GM12892 (cell line): ENCODE measurements around the gene LRRC46.

Source experiments
- POLR2A ChIP-seq: IDR thresholded peaks from 2 replicates; pipeline ENCODE4 v1.6.1; 2011; ENCODE audit warnings: low read depth, low read length, control low read depth
- POLR2AphosphoS5 ChIP-seq: IDR thresholded peaks from 2 replicates; pipeline ENCODE4 v1.6.1; 2011; ENCODE audit warnings: low read depth, low read length, control low read depth
- TAF1 ChIP-seq: IDR thresholded peaks from 2 replicates; pipeline ENCODE4 v1.6.1; 2011; ENCODE audit warnings: low read depth, mild to moderate bottlenecking, control low read depth, low read length, borderline replicate concordance

GRCh38 chr17:47878203-47879027, 46.9 kb downstream of the LRRC46 start:
- TF ChIP-seq POLR2AphosphoS5, result no peak
- no peak for TF ChIP-seq POLR2A
- TF ChIP-seq TAF1, result no peak
